NCI-H146 (cell line): ENCODE measurements around the gene OR8U1.
"Not testable (repeated sequence)": the region's sequence is repeated elsewhere in the genome, so short reads cannot be mapped to it uniquely, and the experiment has no call there.

Experiments
- DNase-seq: peaks from one replicate; lab custom pipeline; 2025; lab: John Stamatoyannopoulos, UW

OR8U1 gene

GRCh38 chr11:56375324-56375723 is at the start of gene OR8U1:
Gene OR8U1, plus strand, starts transcription at chr11:56375624. Its CDS starts 0 bp downstream, at chr11:56375624.
- no peak for DNase-seq

GRCh38 chr11:56331861-56332491 is 43.4 kb upstream of the OR8U1 start:
- DNase-seq: peak; percentile 13

GRCh38 chr11:56333156-56333555 is 42.3 kb upstream of the OR8U1 start:
- DNase-seq: no peak

GRCh38 chr11:56340289-56340688 is 35.1 kb upstream of the OR8U1 start:
- no peak for DNase-seq

- no peak for DNase-seq
Observed at GRCh38 chr11:56345739-56346138, 29.7 kb upstream of the OR8U1 start, which contains the start of gene OR8K1. Gene OR8K1, plus strand, starts transcription at chr11:56346039. Its CDS starts 0 bp downstream, at chr11:56346039.

- DNase-seq: no peak
Observed at GRCh38 chr11:56353991-56354390, 21.4 kb upstream of the OR8U1 start, which contains the start of gene OR8J1. Gene OR8J1, plus strand, starts transcription at chr11:56354291. Its CDS starts 5,956 bp downstream, at chr11:56360247.

GRCh38 chr11:56380120-56380519 is 4.7 kb downstream of the OR8U1 start:
- DNase-seq: no peak

- DNase-seq: no peak
Observed at GRCh38 chr11:56394381-56394780, 19.0 kb downstream of the OR8U1 start.

- no peak for DNase-seq
Observed at GRCh38 chr11:56396047-56396446, 20.6 kb downstream of the OR8U1 start.

- not testable (repeated sequence) for DNase-seq
Observed at GRCh38 chr11:56401858-56402461, 26.5 kb downstream of the OR8U1 start.

- DNase-seq: no peak
Observed at GRCh38 chr11:56404393-56404792, 29.0 kb downstream of the OR8U1 start.

- DNase-seq: no peak
Observed at GRCh38 chr11:56410801-56411200, 35.4 kb downstream of the OR8U1 start.

GRCh38 chr11:56412396-56412795 is 37.0 kb downstream of the OR8U1 start, which contains the start of gene OR5AL1:
Gene OR5AL1, plus strand, starts transcription at chr11:56412696.
- no peak for DNase-seq
